ENCODE measurements around the gene AMBN.

GRCh38 chr4:70583952-70584834 is 7.9 kb upstream of the AMBN start:
- no peak for TF ChIP-seq POLR2A (IDR thresholded peaks at IDR 0.05; ENCODE audit: low read depth, low read length)
- TF ChIP-seq TAF1 (IDR thresholded peaks at IDR 0.05; ENCODE audit: borderline replicate concordance, low read depth, low read length): no peak
- TF ChIP-seq POLR2AphosphoS5 (IDR thresholded peaks at IDR 0.05; ENCODE audit: low read depth, low read length): no peak

Measured in GM12892 (cell line).